GM18499 (cell line): Measurements from ENCODE around the gene MORC1.

Source experiments
- ATAC-seq: cut with Tn5 transposase; IDR thresholded peaks from one replicate; pipeline ENCODE4 v1.9.1; 2021; ENCODE audit warnings: moderate number of reproducible peaks; ENCODE audit not compliant: insufficient read depth, unreplicated experiment

The MORC1 gene

GRCh38 chr3:109045271-109046040 is 72.5 kb downstream of the MORC1 start:
- no peak for ATAC-seq

DNA sequence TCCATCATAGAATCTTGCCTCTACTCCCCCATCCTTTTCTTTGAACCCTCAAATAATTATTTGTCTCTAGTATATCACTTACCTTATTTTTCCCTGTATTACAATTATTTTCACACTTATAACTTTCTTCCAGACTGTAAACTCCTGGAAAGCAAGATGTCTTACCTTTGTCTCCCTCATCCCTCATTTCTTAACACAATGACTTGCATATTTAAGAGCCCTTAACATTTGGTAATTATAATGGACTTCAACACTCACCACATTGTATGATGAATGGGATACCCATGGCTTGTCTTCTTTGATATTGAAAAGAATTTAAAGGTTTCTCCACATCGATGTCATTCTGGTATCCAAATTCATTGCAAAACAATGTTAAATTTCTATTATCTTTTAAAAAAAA is 82.9 kb downstream of the MORC1 start:
- no peak for ATAC-seq

DNA sequence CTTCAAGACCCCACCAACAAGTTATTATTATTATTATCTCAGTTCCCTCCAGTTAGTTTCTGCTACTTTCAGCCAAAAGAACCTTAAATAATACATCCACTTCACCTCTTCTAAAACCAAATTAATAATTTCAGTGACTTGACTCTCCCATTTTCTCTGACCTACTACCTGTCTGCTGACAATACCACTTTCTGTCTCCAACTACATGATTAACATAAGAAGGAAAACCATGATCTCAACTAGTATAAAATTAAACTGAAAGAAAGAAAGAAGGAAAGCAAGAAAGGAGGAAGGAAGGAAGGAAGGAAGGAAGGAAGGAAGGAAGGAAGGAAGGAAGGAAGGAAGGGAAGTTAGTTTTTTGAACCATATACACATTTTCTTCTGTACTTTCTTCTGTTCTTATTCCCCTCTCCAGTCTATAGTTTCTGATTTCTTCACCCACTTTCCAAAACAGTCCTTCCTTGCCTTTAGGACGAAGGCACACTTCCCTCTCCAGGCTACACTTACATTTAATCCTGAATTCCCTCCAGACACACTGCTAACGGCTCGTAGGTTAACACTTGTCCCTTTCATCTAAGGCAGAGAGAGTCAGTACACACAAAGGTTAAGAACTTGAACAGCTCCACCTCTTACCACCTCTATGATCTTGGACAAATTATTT is 84.8 kb downstream of the MORC1 start:
- no peak for ATAC-seq

- no peak for ATAC-seq
These were observed 89.2 kb downstream of the MORC1 start for GRCh38 chr3:109028753-109029152.

DNA sequence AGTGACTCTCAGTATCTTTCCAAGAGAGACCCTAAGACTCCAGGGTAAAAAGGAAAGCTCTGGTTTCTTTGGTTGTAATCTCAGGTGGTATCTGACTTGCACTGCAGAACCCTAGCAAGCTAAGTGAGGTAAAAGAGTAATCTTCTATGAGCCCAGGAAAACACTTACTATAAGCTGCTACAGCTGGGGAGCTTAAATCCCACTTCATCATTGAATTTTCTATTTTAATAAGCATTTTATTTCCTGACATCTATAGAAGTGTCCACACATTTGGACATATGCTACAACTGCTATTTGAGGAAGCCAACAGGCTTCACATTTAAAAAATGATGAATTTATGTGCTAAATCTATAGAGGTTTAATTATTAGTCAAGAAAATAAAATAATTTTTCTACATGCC is 91.1 kb downstream of the MORC1 start:
- no peak for ATAC-seq

- ATAC-seq = no peak
These were observed 92.0 kb downstream of the MORC1 start for GRCh38 chr3:109025896-109026295.

DNA sequence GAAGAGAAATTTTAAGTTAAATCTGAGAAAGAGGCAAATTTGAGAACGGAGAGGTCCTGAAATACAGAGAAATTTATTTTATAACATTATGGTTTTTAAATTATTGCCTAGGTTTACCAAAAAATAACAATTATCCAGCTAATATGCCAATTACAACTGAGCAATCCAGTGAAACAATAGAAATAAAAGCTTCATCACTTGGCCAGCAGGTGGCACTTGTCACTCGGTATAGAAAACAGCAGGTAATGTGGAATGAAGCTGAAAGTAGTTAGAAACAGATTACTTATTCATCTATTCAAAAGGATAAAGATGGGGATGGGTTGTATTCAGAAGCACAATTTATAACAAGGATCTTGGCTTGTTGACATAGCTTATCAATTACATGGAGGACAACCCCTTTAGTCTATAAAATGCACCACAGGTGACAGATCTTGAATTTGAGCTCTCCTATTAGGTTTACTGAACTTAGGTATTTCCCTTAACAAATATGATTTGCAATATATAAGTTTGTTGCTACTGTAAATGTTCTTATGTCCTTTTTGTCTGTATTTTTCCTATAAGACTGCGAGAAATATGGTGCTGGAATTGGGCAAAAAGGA is 94.2 kb downstream of the MORC1 start:
- ATAC-seq = peak; percentile 69

- no peak for ATAC-seq
These were observed 94.8 kb downstream of the MORC1 start for GRCh38 chr3:109023167-109023566.

DNA sequence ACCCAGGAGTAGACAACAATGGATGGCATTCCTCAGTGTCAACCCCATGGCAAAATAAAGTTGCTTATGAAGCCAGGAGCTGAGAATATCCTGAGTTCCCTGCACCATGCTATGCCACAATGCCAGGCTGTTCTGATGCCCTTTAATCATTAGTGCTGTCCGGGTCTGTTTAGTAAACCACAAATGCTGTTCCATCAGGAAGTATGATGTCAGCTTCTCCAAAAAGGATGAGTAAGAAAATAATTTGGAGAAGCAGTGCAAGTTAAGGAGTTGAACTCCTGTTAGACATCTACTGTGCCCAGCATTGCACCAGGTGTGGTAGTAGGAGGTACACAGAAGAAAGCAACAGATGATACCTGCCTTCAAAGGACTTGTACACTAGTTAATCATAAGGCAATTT is 96.4 kb downstream of the MORC1 start:
- ATAC-seq = no peak

- no peak for ATAC-seq
These were observed 99.1 kb downstream of the MORC1 start for GRCh38 chr3:109018828-109019227.

- ATAC-seq = no peak
These were observed 112.5 kb downstream of the MORC1 start for GRCh38 chr3:109005443-109005842.

GRCh38 chr3:108998436-108998835 is 119.5 kb downstream of the MORC1 start:
- no peak for ATAC-seq

DNA sequence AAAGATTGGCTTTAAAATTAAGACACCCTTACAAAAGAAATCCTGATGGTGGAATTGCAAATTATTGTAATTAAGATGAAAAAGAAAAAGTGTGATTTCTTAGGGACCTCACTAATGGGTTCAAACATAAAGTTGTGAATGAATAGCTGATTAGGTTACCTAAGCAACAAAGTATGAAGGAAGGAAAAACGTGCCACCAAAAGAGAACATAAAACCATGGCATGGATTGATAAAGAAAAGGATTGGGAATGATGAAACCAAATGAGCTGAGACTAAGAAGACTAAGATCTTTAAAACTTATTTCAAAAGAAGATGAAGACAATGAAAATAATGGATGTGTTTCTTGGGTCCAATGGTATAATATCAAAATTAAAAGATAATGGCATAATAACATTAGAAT is 132.1 kb downstream of the MORC1 start:
- ATAC-seq = no peak

- no peak for ATAC-seq
These were observed 134.9 kb downstream of the MORC1 start for GRCh38 chr3:108983051-108983450.

- no peak for ATAC-seq
These were observed 141.9 kb downstream of the MORC1 start for GRCh38 chr3:108976058-108976457.

- no peak for ATAC-seq
These were observed 144.9 kb downstream of the MORC1 start for GRCh38 chr3:108973019-108973418.

- ATAC-seq = no peak
These were observed 145.5 kb downstream of the MORC1 start for GRCh38 chr3:108972482-108972881.

- ATAC-seq = no peak
These were observed 147.4 kb downstream of the MORC1 start for GRCh38 chr3:108970561-108970960.

DNA sequence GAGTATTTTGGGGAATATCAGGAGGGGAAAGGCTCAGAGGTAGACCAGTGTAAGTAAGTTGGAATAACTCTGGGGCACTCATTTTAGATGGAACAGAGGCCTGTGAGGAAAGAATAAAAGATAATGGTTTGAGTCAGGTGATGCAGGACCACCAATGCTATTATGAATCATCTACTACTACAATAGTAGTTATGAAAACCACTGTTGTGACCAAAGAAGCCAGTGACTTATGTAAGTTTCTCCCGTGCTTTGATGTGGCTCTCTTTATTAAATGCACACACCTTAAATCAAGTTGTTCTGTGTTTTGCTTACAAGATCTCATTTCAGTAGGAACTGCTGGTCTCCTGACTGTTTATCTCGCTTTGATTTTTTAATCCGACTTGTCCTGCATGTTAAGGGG is 151.2 kb downstream of the MORC1 start:
- ATAC-seq = no peak

- no peak for ATAC-seq
These were observed 158.9 kb downstream of the MORC1 start for GRCh38 chr3:108959017-108959416.

DNA sequence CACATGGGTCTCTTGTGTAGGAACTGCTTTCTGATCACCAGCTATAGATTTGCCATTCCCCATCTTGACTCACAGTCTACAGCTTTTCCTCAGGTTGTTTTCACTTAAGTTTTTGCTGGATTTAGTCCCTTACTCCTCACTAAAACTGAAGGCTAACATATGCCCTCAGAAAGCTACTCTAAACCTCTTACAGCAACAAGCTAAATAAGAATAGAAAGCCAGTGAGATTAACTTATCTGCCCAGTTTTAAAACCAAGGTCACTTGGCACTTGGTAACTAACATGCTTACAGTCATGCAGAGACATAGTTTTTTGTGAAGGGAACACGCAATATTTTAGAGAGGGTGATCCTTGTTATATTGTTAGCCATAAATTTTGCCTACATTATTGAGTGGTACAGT is 164.2 kb downstream of the MORC1 start, which contains the start of gene GUCA1C:
GUCA1C (minus strand) TSS at position 180 of the 400 bp plus-strand sequence; CDS start at position 63, 117 bp downstream.
- no peak for ATAC-seq
